GM18498 (cell line): ENCODE measurements around the gene CCN2.

Experiments used
- ATAC-seq: cut with Tn5 transposase; IDR thresholded peaks from one replicate; pipeline ENCODE4 v1.9.1; 2021; ENCODE audit warnings: mild to moderate bottlenecking, moderate library complexity; ENCODE audit not compliant: unreplicated experiment

CCN2 gene

DNA sequence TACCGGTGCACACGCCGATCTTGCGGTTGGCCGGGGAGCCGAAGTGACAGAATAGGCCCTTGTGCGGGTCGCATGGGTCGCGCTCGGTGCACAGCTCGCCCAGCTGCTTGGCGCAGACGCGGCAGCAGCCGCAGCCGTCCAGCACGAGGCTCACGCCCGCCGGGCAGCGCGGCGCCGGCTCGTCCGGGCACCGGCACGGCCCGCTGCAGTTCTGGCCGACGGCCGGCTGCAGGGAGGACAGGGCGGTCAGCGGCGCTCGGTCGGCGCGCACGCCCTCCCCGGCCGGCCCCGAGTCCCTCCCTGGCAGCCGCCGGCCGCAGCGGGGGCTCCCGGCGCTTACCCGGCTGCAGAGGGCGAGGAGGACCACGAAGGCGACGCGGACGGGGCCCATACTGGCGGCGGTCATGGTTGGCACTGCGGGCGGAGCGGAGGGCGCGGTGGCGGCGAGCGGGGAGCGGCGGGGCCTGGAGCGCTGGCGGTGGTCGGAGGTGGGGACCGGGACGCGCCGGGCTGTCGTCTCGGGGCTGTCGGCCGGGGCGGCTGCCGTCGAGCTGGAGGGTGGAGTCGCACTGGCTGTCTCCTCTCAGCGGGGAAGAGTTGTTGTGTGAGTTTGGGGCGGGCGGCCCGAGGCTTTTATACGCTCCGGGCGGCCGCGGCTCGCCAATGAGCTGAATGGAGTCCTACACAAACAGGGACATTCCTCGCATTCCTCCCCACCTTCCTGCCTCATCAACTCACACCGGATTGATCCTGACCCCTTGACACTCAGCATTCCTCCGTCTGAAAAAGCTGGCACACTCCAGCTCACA is at the start of gene CCN2:
CCN2 (minus strand) TSS at position 606 of the 809 bp plus-strand sequence; CDS start at position 406, 200 bp downstream.
- peak; percentile 41 for ATAC-seq

DNA sequence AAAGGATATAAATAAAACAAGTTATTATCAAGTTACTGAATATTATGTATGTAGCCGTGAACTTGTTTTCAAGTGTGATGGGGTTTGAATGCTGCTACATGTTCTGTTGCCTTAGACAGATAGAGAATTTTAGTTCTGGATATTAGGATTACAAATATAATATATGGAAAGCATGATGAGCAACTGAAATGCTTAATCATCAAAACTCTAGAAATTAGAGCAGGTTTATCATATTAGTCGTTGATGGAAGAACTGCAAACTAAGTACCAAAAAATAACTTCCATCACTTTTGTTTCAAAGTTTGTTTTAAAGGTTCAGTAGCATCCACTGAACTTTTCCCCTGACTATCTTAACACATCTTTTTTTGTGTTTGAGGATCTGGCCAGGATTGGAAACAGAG is 49.1 kb upstream of the CCN2 start:
- no peak for ATAC-seq

DNA sequence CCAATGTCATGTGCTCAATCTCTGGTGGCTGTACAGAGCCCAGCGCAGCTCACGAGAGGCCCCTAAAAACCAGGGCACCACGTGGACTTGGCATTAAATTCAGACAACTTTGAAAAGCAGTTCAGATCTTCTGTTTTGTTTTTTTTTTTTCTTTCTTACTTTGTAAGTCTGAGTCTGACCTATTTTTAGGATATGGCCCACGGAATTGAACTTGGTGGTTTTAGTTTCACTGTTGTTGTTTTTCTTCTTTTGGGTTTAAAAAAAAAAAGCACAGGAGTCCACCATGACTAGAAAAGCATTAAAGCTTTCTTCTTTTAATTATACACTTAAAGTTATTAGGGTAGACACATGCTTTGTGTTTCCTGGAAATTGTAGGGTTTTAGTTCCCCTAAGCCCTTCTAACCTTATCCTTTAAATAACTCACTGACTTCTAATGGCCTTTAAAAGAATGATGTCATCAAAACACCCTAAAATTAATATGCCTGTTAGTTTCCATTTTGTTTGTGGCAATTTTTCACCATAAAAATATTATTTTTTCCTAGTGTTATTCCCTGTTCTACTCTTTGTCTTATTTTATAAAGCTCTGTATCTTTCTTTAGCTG is 48.5 kb upstream of the CCN2 start:
- ATAC-seq, result peak; percentile 56

DNA sequence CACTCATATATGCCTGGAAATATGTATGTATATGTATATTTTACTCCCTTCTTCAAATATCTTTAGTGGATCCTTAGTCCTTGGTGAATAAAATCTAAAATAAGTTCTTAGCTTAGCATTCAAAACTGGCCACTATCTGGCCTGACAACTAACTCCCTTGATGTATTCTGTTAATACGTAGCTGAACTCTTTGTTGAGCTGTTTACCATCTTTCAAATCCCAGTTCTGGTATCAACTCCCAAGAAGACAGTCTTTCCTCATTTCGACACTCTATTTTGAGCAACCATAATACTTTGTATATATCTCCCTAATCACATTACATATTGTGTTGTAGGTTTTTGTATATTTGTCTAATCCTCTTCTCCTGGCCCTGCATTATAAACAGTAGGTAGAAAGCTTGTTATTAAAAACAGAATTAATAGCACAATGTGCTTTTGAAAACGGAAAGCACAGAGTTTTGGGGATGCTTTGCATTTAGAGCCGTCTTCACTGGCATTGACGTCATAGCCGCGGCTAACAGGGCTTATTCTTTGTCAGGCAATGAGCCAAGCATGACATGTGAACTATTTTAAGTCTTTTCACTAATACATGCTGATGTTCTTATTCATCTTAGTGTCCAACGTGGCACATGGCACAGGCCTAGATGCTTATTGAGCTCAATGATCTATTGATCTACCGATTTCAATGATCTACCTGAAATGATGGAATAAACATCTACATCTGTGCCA is 47.2 kb upstream of the CCN2 start:
- no peak for ATAC-seq

DNA sequence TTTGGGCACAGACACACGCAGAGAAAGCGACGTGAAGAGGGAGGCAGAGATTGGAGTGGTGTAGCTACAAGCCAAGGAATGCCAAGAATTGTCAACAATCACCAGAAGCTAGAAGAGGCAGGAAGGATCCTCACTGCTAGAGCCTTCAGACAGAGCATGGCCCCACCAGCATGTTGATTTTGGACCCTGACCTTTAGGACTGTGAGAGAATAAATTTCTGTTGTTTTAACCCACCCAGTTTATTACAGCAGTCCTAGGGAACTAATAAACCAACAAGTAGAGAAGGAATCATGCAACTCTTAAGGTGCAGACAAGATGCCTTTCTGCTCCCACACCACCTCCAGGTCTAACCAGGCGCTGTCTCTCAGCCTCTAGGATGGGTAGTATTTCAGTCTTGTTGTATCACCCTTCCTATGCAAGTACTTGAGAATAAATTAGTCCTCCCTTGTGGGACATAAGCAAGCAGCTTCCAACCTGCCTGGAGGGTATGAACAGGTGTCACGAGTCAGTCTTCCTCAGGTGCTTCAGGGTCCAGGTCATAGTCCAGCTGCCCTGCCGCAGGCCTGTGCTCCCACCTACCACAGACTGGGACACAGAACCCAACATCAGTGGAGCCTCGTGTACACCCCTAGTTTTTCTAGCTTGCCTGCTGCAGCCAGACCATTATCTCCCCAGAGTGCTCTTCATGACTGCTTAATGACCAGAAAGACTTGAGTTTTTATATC is 46.4 kb upstream of the CCN2 start:
- ATAC-seq, result no peak

DNA sequence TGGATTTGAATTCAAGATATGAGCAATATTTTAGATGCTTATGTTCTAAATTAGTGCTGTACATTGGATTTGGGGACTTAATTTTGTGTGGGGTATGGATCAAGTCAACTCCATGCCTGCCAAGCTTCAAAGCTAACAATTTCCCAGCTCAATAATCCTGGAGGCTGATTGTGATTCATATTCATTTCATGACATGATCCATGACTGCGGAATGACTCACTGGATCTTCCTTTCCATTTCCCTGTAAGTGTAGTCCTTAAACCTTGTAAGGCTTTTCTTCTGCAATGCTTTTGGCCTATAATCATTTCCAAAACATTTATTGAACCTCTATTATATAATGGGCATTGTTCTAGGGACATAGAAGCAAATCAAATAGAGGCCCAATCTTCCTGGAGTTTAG is 44.7 kb upstream of the CCN2 start:
- ATAC-seq, result no peak

DNA sequence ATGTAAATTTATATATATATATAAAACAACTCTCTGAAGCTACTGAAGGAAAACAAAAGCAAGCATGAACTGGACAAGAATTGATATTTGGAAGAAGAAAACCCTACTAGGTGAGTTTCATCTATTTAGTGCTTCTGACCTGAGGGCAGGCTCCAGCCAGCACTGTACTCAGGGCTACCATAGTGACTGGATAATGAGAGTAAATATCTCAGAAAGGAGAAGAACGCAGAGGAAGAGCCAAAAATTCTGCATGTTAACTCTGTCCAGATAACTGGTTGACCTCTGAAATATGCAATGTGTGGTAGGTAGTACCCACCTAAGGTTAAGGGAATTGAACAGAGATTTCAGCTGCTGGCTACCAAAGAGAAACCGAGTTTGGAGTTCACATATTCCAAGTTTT is 41.4 kb upstream of the CCN2 start:
- no peak for ATAC-seq

- ATAC-seq, result no peak
Observed at GRCh38 chr6:131989036-131989435, 37.9 kb upstream of the CCN2 start.

DNA sequence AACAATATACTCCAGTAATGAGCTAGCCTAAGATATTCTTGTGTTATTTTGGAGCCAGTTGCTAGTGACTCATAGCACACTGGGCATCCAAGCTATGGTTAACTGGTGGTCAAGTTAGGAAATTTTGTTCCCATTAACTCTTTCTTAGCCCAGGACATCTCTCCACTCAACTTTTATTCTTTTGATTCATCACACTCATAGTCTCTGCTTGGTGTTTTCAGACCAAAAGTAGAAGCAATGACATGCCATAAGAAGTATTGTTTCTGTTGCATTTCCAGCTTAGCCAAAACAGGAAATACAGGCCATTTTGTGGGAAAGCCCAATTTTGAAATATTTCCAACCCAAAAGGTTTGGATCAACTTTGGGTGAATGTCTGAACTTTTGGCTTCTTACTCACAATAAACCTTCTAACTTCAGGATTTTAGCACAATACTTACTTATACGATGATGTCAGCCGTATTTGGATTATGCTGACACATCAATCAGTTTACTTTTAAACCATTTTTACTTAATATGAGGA is 31.6 kb upstream of the CCN2 start:
- ATAC-seq, result no peak

DNA sequence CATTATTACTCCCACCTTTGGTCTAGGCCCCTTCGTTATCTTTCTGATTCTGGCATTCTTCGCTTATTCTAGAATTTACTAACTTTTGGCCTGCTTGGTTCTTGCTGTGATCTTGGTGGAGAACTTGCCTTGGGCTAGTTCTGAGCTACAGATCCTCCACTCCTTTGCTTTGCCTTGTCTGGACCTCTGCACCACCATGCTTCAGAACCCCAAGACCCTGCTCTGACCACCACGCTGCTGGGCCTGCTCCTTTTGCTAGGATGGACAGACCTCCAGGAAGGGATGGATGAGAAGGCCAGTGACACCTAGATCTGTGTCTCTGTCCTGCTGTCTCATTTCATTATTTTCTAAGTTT is 30.4 kb upstream of the CCN2 start:
- ATAC-seq, result no peak

DNA sequence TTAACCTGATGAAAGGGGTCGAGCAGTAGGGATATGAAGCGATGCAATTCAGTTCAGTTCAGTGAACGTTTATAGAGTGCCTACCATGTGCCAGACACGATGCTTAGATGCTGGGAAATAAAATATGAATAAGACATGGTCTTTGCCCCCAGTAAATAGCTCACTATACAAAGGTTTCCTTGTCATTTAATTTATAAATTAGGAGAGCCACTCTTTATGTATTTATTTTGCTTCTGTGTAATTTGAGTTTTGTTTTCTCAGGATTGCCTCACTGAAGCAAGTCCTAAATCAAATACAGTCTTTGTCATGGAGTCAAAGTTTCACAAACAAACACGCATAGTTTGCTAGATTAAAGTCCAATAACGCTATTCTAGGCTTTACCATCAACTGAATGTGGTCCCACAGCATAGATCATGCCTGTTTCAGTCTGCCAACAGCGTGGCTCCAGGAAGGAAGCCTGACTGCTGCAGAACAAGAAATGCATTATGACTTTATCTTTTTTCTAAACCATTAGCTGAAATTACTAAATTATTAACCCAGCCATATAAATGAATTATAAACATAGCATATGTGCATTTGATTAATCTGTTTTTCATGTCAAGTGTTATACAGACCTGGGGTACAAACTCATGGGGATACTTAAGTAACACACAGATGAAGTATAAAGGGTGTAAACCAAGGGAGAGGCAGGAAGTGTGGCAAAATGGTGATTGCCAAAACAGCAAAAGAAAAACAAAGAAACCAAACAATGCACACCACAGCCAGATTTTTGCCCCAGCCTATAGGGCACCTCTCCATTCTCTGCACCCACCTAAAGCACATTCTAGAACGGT is 29.8 kb upstream of the CCN2 start:
- ATAC-seq, result no peak

GRCh38 chr6:131980338-131980790 is 29.2 kb upstream of the CCN2 start:
- ATAC-seq, result no peak

- no peak for ATAC-seq
Observed at GRCh38 chr6:131979515-131980337, 28.6 kb upstream of the CCN2 start.

DNA sequence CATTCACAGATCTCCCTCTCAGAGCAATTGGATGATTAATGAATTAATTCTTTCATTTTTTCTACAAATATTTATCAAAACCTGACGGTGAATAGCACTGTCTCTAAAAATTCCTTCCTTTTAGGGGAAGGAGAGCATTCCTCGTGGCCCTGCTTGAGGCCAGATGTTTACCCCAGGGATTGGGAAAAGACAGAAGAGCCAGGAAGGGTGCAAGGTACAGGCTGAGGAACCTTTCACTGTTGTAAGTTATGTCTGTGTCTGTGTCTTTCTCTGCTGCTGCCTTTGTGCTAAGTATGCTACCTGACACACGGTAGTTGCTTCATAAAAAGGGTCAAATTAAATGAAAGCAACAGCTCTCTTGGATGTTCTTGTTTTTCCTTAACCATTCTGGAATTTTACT is 27.4 kb upstream of the CCN2 start:
- no peak for ATAC-seq

- no peak for ATAC-seq
Observed at GRCh38 chr6:131976545-131977061, 25.4 kb upstream of the CCN2 start.

DNA sequence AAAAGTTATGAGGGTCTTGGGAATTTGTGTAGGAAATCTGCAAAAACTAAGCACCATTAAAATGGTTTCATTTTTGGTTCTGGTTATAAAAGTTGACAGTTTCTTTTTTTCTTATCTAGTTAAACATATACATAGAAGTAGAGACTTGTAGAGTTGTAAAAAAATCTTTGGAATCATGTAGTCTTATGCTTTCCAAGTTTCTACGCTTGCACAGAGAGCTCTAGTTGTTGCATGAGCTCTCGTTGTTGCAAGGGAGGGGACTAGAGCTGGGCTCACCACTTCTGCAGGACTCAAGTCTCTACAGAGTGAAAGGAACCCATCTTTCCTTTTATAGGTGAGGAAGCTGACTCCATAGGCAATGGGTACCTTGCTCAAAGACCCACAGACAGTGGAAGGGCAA is 21.6 kb upstream of the CCN2 start:
- no peak for ATAC-seq

- ATAC-seq, result no peak
Observed at GRCh38 chr6:131970076-131970859, 19.1 kb upstream of the CCN2 start.

DNA sequence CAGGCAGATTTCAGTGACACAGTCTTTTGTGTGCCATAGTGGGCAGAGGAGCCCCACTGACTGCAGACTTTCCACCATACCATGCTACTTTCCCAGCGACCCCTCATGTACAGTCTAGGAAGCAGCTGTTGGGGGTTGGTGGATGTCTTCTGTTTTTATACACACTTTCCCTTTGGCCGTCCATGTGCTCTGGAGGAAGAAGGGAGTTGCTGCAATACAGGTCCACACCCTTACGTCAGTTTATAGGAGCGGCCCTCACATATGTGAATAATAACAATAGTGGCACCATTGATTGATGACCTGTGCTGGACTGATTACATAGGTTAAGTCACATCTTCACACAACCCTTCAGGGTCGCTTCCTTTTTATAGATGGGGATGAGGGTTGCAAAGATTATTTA is 17.5 kb upstream of the CCN2 start:
- ATAC-seq, result no peak
